Neural progenitor cell (in vitro differentiated cells): ENCODE measurements around the gene ATAD2B.

Source experiments
- EZH2 ChIP-seq: fragments of 200-600 bp; sonication (generic); IDR thresholded peaks from 2 replicates; pipeline ENCODE4 v1.6.1; 2017; ENCODE audit warnings: antibody characterized with exemption, mild to moderate bottlenecking, moderate library complexity
- TF ChIP-seq, protein P1 (sequence below): fragments of 200-600 bp; sonication (generic); IDR thresholded peaks from 2 replicates; pipeline ENCODE4 v1.5.1; 2017; ENCODE audit warnings: antibody characterized with exemption, mild to moderate bottlenecking

DNA sequence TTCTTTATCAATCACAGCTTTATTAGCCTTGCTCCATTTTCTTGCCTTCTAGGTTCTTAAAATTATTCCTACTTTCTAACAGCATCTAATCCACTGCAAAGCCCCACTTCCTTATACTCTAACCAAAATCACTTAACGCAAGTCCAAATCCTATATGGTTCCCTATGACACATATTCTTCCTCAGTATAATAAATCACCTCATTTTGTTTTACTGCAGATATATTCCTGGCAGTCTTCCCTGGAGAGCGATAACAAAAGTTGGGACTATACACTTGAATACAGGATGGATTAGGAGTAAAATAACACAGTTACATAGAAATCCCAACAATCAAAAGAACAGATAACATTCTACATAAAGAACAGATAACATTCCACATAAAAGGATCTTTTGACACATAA, 144.8 kb downstream of the ATAD2B start:
- TF ChIP-seq, protein P1, sequence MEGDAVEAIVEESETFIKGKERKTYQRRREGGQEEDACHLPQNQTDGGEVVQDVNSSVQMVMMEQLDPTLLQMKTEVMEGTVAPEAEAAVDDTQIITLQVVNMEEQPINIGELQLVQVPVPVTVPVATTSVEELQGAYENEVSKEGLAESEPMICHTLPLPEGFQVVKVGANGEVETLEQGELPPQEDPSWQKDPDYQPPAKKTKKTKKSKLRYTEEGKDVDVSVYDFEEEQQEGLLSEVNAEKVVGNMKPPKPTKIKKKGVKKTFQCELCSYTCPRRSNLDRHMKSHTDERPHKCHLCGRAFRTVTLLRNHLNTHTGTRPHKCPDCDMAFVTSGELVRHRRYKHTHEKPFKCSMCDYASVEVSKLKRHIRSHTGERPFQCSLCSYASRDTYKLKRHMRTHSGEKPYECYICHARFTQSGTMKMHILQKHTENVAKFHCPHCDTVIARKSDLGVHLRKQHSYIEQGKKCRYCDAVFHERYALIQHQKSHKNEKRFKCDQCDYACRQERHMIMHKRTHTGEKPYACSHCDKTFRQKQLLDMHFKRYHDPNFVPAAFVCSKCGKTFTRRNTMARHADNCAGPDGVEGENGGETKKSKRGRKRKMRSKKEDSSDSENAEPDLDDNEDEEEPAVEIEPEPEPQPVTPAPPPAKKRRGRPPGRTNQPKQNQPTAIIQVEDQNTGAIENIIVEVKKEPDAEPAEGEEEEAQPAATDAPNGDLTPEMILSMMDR = no peak
- no peak for TF ChIP-seq EZH2
